Right lobe of liver (tissue), 6 donors: ENCODE results near the gene RAD51AP1. TPM values are rescaled to one million over a fixed set of nuclear protein-coding genes. Genes with fewer than 3 reads are reported as not detected.

Source experiments
- ATAC-seq, 4 donors: fragments of 200-7000 bp; cut with Tn5 transposase; one replicate each; pipeline ENCODE4 v1.9.1; 2020; ENCODE audit warnings: mild to moderate bottlenecking in 4 of 4, moderate library complexity in 4 of 4
- DNase-seq, 3 donors: peaks; one replicate each; pipeline ENCODE4 v3.0.0-alpha.2; 2020
- H3K27ac ChIP-seq, 3 donors: fragments of 200-600 bp; one replicate each; pipeline ENCODE4 v1.8.0; 2022
- H3K27me3 ChIP-seq, 2 donors: fragments of 200-600 bp; one replicate each; pipeline ENCODE4 v1.8.0; 2022
- H3K36me3 ChIP-seq, 4 donors: fragments of 200-600 bp; sonication (generic) in 1 of 4; one replicate each; pipeline versions ENCODE4 v1.5.1 to v1.8.0; 2017 to 2022; ENCODE audit warnings: control low read depth in 1 of 4
- H3K4me1 ChIP-seq, 4 donors: fragments of 200-600 bp; sonication (generic) in 1 of 4; one replicate each; pipeline versions ENCODE4 v1.5.1 to v1.8.0; 2017 to 2022; ENCODE audit warnings: control low read depth in 1 of 4
- H3K4me3 ChIP-seq, 3 donors: fragments of 200-600 bp; one replicate each; pipeline ENCODE4 v1.8.0; 2022
- H3K9me3 ChIP-seq, 4 donors: fragments of 200-600 bp; sonication (generic) in 1 of 4; one replicate each; pipeline versions ENCODE4 v1.5.1 to v1.8.0; 2017 to 2022; ENCODE audit warnings: control low read depth in 1 of 4
- CTCF ChIP-seq, 4 donors: fragments of 200-600 bp in 3 of 4; fragments of 450-650 bp in 1 of 4; IDR thresholded peaks; one replicate each; pipeline versions ENCODE4 v1.5.1 to v1.8.0; 2016 to 2022; ENCODE audit warnings: antibody characterized with exemption in 4 of 4, mild to moderate bottlenecking in 2 of 4
- POLR2A ChIP-seq: fragments of 450-650 bp; IDR thresholded peaks from one replicate; pipeline ENCODE4 v1.6.1; 2017; ENCODE audit warnings: antibody characterized with exemption, mild to moderate bottlenecking
- WGBS: methylation state at CpG from one replicate; pipeline ENCODE4 v1.1.6; 2018; ENCODE audit warnings: low coverage, low lambda C conversion rate; ENCODE audit not compliant: insufficient coverage; ENCODE audit errors: missing lambda C conversion rate; 5-methylcytosine and 5-hydroxymethylcytosine counted together
- intact Hi-C, 2 donors: fragments of 100-400 bp; cut with DNase I; formaldehyde crosslinking; loops; one replicate each; pipeline versions ENCODE4 v1.11.2 to v1.14.1; 2022
- total RNA-seq, 6 experiments: library from RNA; depleted of rRNA in 2 of 6; stranded (reverse); fragments of >200 nt in 2 of 6; fragmentation: NEBNext Ultra II Directional in 3 of 6; extraction: Animal tissue kit (Norgen Biotek cat#: 25700) in 3 of 6; gene quantifications; one replicate each; pipeline versions ENCODE4 v1.1.0 to v1.2.4, GENCODE V29; 2016 to 2023
- donor health status: DM: no; HTN: yes; CAD: no.
- donor health status: DM: no; HTN: no; CAD: no.
- donor health status: DM: no; HTN: no; CAD: no.
- donor health status: DM: no; HTN: yes; CAD: no.
- donor health status: DM: no; HTN: yes; CAD: no.

The RAD51AP1 gene
- total RNA-seq, 6 experiments from 2014 or later: 0.56 to 5.1 (median 1.3) TPM

GRCh38 chr12:4569261-4569660, 30.6 kb downstream of the RAD51AP1 start:
- no peaks in the 10 kb centered on the region for H3K27me3 ChIP-seq
- WGBS: 74% methylated on average over 4 of the region's 4 CpGs
- H3K27ac ChIP-seq: no peak overlapping the region
- no peaks in the 10 kb centered on the region for H3K4me1 ChIP-seq
- no peaks in the 10 kb centered on the region for H3K9me3 ChIP-seq
- no peaks in the 10 kb centered on the region for H3K36me3 ChIP-seq
- ATAC-seq (no peak), DNase-seq (no peak)
- TF ChIP-seq POLR2A: no peak
- TF ChIP-seq CTCF (IDR thresholded peaks at IDR 0.05): no peak
- H3K4me3 ChIP-seq: no peak overlapping the region
- intact Hi-C loops: no loop called here

- H3K27me3 ChIP-seq: no peaks in the 10 kb centered on the region
- no peak for TF ChIP-seq POLR2A
- TF ChIP-seq CTCF (IDR thresholded peaks at IDR 0.05): no peak
- no peak overlapping the region for H3K4me3 ChIP-seq
- WGBS: 62% methylated on average over 7 of the region's 7 CpGs
- H3K9me3 ChIP-seq: no peaks in the 10 kb centered on the region
- H3K4me1 ChIP-seq: no peaks in the 10 kb centered on the region
- H3K27ac ChIP-seq: no peak overlapping the region
- H3K36me3 ChIP-seq: no peaks in the 10 kb centered on the region
- intact Hi-C loops: no loop called here
- no peak for DNase-seq
- ATAC-seq: peak; percentile 60 to 77 (median 67)
Observed at GRCh38 chr12:4572680-4573079, 34.0 kb downstream of the RAD51AP1 start.

- whole genome bisulfite sequencing: 27% methylated on average over 8 of the region's 8 CpGs
- TF ChIP-seq CTCF (IDR thresholded peaks at IDR 0.05): peak; percentile 11 to 34 (median 20)
- no peak for TF ChIP-seq POLR2A
- peak; percentile 74 to 91 (median 87) for ATAC-seq
- no peak for DNase-seq
- Histone ChIP-seq H3K4me3 (no peak overlapping the region), H3K27me3 (no peaks in the 10 kb centered on the region), H3K27ac (no peak overlapping the region), H3K36me3 (no peaks in the 10 kb centered on the region), H3K4me1 (no peaks in the 10 kb centered on the region), H3K9me3 (no peaks in the 10 kb centered on the region)
- intact Hi-C loops: loop anchor here in 1 of 2 donors (10.0 kb wide), 1 partner anchor 175 kb away; no protein-coding TSS in a partner anchor
Observed at GRCh38 chr12:4579305-4580102, 40.8 kb downstream of the RAD51AP1 start.

DNA sequence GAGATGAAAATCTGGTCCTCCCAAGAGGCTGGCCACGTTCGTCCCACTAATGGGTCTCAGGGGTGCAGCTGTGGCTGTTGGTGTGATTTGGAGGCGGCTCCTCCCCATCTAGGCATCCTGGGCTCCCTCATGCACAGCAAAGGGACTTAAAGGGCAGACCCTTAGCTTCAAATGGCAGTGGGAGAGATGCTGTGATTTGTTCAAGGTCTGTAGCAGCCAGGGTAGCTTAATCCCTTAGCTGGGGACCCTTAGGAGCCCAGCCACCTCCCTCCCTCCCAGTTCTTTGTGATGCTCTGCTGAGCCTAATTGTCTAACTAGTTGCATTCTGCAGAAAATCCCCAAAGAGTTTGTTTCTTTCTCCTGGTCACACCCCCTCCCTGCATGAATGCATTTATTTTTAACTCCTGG, 41.6 kb downstream of the RAD51AP1 start:
- ATAC-seq (no peak), DNase-seq (no peak)
- Histone ChIP-seq H3K27me3 (no peaks in the 10 kb centered on the region), H3K27ac (no peak overlapping the region), H3K9me3 (no peaks in the 10 kb centered on the region), H3K36me3 (no peaks in the 10 kb centered on the region), H3K4me1 (no peaks in the 10 kb centered on the region), H3K4me3 (no peak overlapping the region)
- WGBS: no CpG with 5 or more reads among the region's 3 CpGs
- TF ChIP-seq POLR2A: no peak
- intact Hi-C loops: loop anchor here in 1 of 2 donors (10.0 kb wide), 1 partner anchor 175 kb away; no protein-coding TSS in a partner anchor

GRCh38 chr12:4584281-4584680, 45.6 kb downstream of the RAD51AP1 start:
- WGBS: 43% methylated on average over 1 of the region's 6 CpGs
- no peak for ATAC-seq
- Histone ChIP-seq H3K4me3 (no peak overlapping the region), H3K4me1 (no peaks in the 10 kb centered on the region), H3K27me3 (no peaks in the 10 kb centered on the region), H3K27ac (no peak overlapping the region), H3K36me3 (no peaks in the 10 kb centered on the region), H3K9me3 (no peaks in the 10 kb centered on the region)
- intact Hi-C loops: loop anchor here in 1 of 2 donors (10.0 kb wide), 1 partner anchor 171 kb away; no protein-coding TSS in a partner anchor
- TF ChIP-seq POLR2A (no peak), CTCF (IDR thresholded peaks at IDR 0.05) (no peak)
- DNase-seq: no peak
